Activated CD8-positive, alpha-beta memory T cell treated with anti-CD3 and anti-CD28 coated beads, Interleukin-2, amount 50 U/mL, for 24 hours (primary cell): ENCODE measurements around the gene SYT1.

Experiments used
- DNase-seq: peaks from one replicate; pipeline ENCODE4 v3.0.0-alpha.2; 2020; ENCODE audit errors: extremely low read depth

SYT1 gene

GRCh38 chr12:79217306-79217705 is 352.7 kb downstream of the SYT1 start:
- no peak for DNase-seq

GRCh38 chr12:79223210-79223609 is 358.6 kb downstream of the SYT1 start:
- DNase-seq: no peak

- DNase-seq: no peak
These were observed 359.2 kb downstream of the SYT1 start for GRCh38 chr12:79223761-79224160.

- DNase-seq: no peak
These were observed 362.5 kb downstream of the SYT1 start for GRCh38 chr12:79227091-79227490.

- DNase-seq: no peak
These were observed 363.1 kb downstream of the SYT1 start for GRCh38 chr12:79227646-79228045.

- DNase-seq: no peak
These were observed 368.8 kb downstream of the SYT1 start for GRCh38 chr12:79233341-79233781.

GRCh38 chr12:79236920-79237319 is 372.3 kb downstream of the SYT1 start:
- no peak for DNase-seq

GRCh38 chr12:79238246-79238645 is 373.7 kb downstream of the SYT1 start:
- DNase-seq: no peak

- no peak for DNase-seq
These were observed 382.9 kb downstream of the SYT1 start for GRCh38 chr12:79247494-79247893.

GRCh38 chr12:79250186-79250585 is 385.6 kb downstream of the SYT1 start:
- DNase-seq: no peak

- DNase-seq: no peak
These were observed 386.6 kb downstream of the SYT1 start for GRCh38 chr12:79250960-79251755.

- DNase-seq: no peak
These were observed 387.9 kb downstream of the SYT1 start for GRCh38 chr12:79252358-79253075.

- no peak for DNase-seq
These were observed 390.7 kb downstream of the SYT1 start for GRCh38 chr12:79255288-79255687.

- DNase-seq: no peak
These were observed 396.3 kb downstream of the SYT1 start for GRCh38 chr12:79260923-79261322.

- no peak for DNase-seq
These were observed 398.4 kb downstream of the SYT1 start for GRCh38 chr12:79262938-79263337.

GRCh38 chr12:79266343-79267144 is 402.0 kb downstream of the SYT1 start:
- DNase-seq: no peak

- DNase-seq: no peak
These were observed 403.0 kb downstream of the SYT1 start for GRCh38 chr12:79267580-79267979.

- no peak for DNase-seq
These were observed 410.0 kb downstream of the SYT1 start for GRCh38 chr12:79274501-79275064.

- no peak for DNase-seq
These were observed 411.1 kb downstream of the SYT1 start for GRCh38 chr12:79275631-79276030.

GRCh38 chr12:79283364-79283763 is 418.8 kb downstream of the SYT1 start:
- DNase-seq: no peak

- DNase-seq: no peak
These were observed 424.3 kb downstream of the SYT1 start for GRCh38 chr12:79288911-79289310.

GRCh38 chr12:79291711-79292110 is 427.1 kb downstream of the SYT1 start:
- DNase-seq: no peak
